Stimulated activated naive B cell treated with anti-CD40 and anti-IgM and Interleukin-4, amounts not matched to agents 10 μg/mL and 1 μg/mL and 100 μg/mL, for 72 hours (primary cell): Measurements from ENCODE around the gene FSTL4.
A peak's percentile ranks its signal among the peaks of the same experiment; 100 is the strongest.

Source experiments
- ATAC-seq, 2 donors: fragments of 150-1000 bp; cut with Tn5 transposase; replicated peaks; 2 replicates each; pipeline ENCODE4 v1.10.0; 2021; ENCODE audit warnings: moderate library complexity in 1 of 2
- DNase-seq: peaks from one replicate; pipeline ENCODE4 v3.0.0; 2021
- H3K27ac Mint-ChIP-seq: one replicate; pipeline ENCODE4 v1.8.0; 2022; ENCODE audit warnings: mild to moderate bottlenecking, mixed read lengths
- H3K27me3 Mint-ChIP-seq, 2 donors: one replicate each; pipeline ENCODE4 v1.8.0; 2022; ENCODE audit warnings: mixed read lengths in 2 of 2
- H3K36me3 Mint-ChIP-seq, 2 donors: one replicate each; pipeline ENCODE4 v1.8.0; 2022; ENCODE audit warnings: mixed read lengths in 2 of 2, mild to moderate bottlenecking in 1 of 2
- H3K4me1 Mint-ChIP-seq, 2 donors: one replicate each; pipeline ENCODE4 v1.8.0; 2022; ENCODE audit warnings: mixed read lengths in 2 of 2, mild to moderate bottlenecking in 1 of 2
- H3K4me3 Mint-ChIP-seq, 2 donors: one replicate each; pipeline ENCODE4 v1.8.0; 2022; ENCODE audit warnings: mild to moderate bottlenecking in 2 of 2, mixed read lengths in 2 of 2, moderate library complexity in 1 of 2
- H3K9me3 Mint-ChIP-seq, 2 donors: one replicate each; pipeline ENCODE4 v1.8.0; 2022; ENCODE audit warnings: mixed read lengths in 2 of 2, mild to moderate bottlenecking in 1 of 2

FSTL4 gene

GRCh38 chr5:133480866-133481265 is 131.5 kb downstream of the FSTL4 start:
- DNase-seq (no peak), ATAC-seq (no peak)
- H3K4me1 Mint-ChIP-seq: no peaks in the 10 kb centered on the region
- H3K27ac Mint-ChIP-seq: no peak overlapping the region
- H3K36me3 Mint-ChIP-seq: peaks cover 4% of the 10 kb centered on the region in 2 donors
- peaks cover 0 to 2% of the 10 kb centered on the region in 2 donors for H3K9me3 Mint-ChIP-seq
- H3K4me3 Mint-ChIP-seq: no peak overlapping the region
- H3K27me3 Mint-ChIP-seq: peaks cover 8 to 13% of the 10 kb centered on the region in 2 donors

GRCh38 chr5:133480366-133480765 is 132.0 kb downstream of the FSTL4 start:
- ATAC-seq (no peak), DNase-seq (no peak)
- no peaks in the 10 kb centered on the region for H3K4me1 Mint-ChIP-seq
- no peak overlapping the region for H3K27ac Mint-ChIP-seq
- peaks cover 4% of the 10 kb centered on the region in 2 donors for H3K36me3 Mint-ChIP-seq
- peaks cover 11 to 16% of the 10 kb centered on the region in 2 donors for H3K27me3 Mint-ChIP-seq
- no peak overlapping the region for H3K4me3 Mint-ChIP-seq
- H3K9me3 Mint-ChIP-seq: peaks cover 0 to 2% of the 10 kb centered on the region in 2 donors

GRCh38 chr5:133478199-133478985 is 133.9 kb downstream of the FSTL4 start:
- Mint-ChIP-seq H3K27me3 (peaks cover 28 to 32% of the 10 kb centered on the region in 2 donors), H3K36me3 (peaks cover 0 to 1% of the 10 kb centered on the region in 2 donors), H3K4me1 (no peaks in the 10 kb centered on the region), H3K9me3 (peaks cover 0 to 2% of the 10 kb centered on the region in 2 donors), H3K4me3 (no peak overlapping the region), H3K27ac (no peak overlapping the region)
- DNase-seq (no peak), ATAC-seq (no peak)

GRCh38 chr5:133475986-133476385 is 136.4 kb downstream of the FSTL4 start:
- no peaks in the 10 kb centered on the region for H3K4me1 Mint-ChIP-seq
- no peaks in the 10 kb centered on the region for H3K36me3 Mint-ChIP-seq
- H3K4me3 Mint-ChIP-seq: no peak overlapping the region
- H3K9me3 Mint-ChIP-seq: no peaks in the 10 kb centered on the region
- no peak overlapping the region for H3K27ac Mint-ChIP-seq
- peaks cover 35% of the 10 kb centered on the region in 2 donors for H3K27me3 Mint-ChIP-seq
- ATAC-seq (no peak), DNase-seq (no peak)

GRCh38 chr5:133474851-133475590 is 137.3 kb downstream of the FSTL4 start:
- ATAC-seq: no peak
- no peak overlapping the region for H3K4me3 Mint-ChIP-seq

GRCh38 chr5:133473291-133473690 is 139.1 kb downstream of the FSTL4 start:
- Mint-ChIP-seq H3K36me3 (no peaks in the 10 kb centered on the region), H3K4me3 (no peak overlapping the region), H3K9me3 (no peaks in the 10 kb centered on the region), H3K27me3 (peaks cover 33 to 35% of the 10 kb centered on the region in 2 donors), H3K4me1 (no peaks in the 10 kb centered on the region), H3K27ac (no peak overlapping the region)
- ATAC-seq (no peak), DNase-seq (no peak)

More at GRCh38 chr5:133474851-133475590, 137.3 kb downstream of the FSTL4 start:
- H3K27ac Mint-ChIP-seq: no peak overlapping the region
- no peak for DNase-seq
- H3K4me1 Mint-ChIP-seq: no peaks in the 10 kb centered on the region
- no peaks in the 10 kb centered on the region for H3K36me3 Mint-ChIP-seq
- peaks cover 35% of the 10 kb centered on the region in 2 donors for H3K27me3 Mint-ChIP-seq
- no peaks in the 10 kb centered on the region for H3K9me3 Mint-ChIP-seq

- Mint-ChIP-seq H3K4me3 (no peak overlapping the region), H3K36me3 (no peaks in the 10 kb centered on the region), H3K27me3 (peaks cover 33 to 35% of the 10 kb centered on the region in 2 donors), H3K27ac (no peak overlapping the region), H3K4me1 (no peaks in the 10 kb centered on the region), H3K9me3 (no peaks in the 10 kb centered on the region)
- DNase-seq (no peak), ATAC-seq (no peak)
Observed at GRCh38 chr5:133472829-133473228, 139.5 kb downstream of the FSTL4 start.

GRCh38 chr5:133471699-133472098 is 140.6 kb downstream of the FSTL4 start:
- Mint-ChIP-seq H3K27me3 (peaks cover 32 to 35% of the 10 kb centered on the region in 2 donors), H3K36me3 (no peaks in the 10 kb centered on the region), H3K4me3 (no peak overlapping the region), H3K4me1 (no peaks in the 10 kb centered on the region), H3K27ac (no peak overlapping the region), H3K9me3 (no peaks in the 10 kb centered on the region)
- ATAC-seq (no peak), DNase-seq (no peak)

GRCh38 chr5:133470841-133471240 is 141.5 kb downstream of the FSTL4 start:
- ATAC-seq: no peak

GRCh38 chr5:133469846-133470245 is 142.5 kb downstream of the FSTL4 start:
- Mint-ChIP-seq H3K36me3 (no peaks in the 10 kb centered on the region), H3K9me3 (no peaks in the 10 kb centered on the region), H3K27me3 (peaks cover 20 to 22% of the 10 kb centered on the region in 2 donors), H3K4me3 (no peak overlapping the region), H3K27ac (no peak overlapping the region), H3K4me1 (no peaks in the 10 kb centered on the region)
- no peak for DNase-seq
- no peak for ATAC-seq

More at GRCh38 chr5:133470841-133471240, 141.5 kb downstream of the FSTL4 start:
- H3K36me3 Mint-ChIP-seq: no peaks in the 10 kb centered on the region
- DNase-seq: no peak
- H3K4me1 Mint-ChIP-seq: no peaks in the 10 kb centered on the region
- no peaks in the 10 kb centered on the region for H3K9me3 Mint-ChIP-seq
- peaks cover 27 to 29% of the 10 kb centered on the region in 2 donors for H3K27me3 Mint-ChIP-seq
- H3K27ac Mint-ChIP-seq: no peak overlapping the region
- H3K4me3 Mint-ChIP-seq: no peak overlapping the region

- DNase-seq: no peak
- no peak for ATAC-seq
- Mint-ChIP-seq H3K36me3 (no peaks in the 10 kb centered on the region), H3K27ac (no peak overlapping the region), H3K4me3 (no peak overlapping the region), H3K9me3 (no peaks in the 10 kb centered on the region), H3K27me3 (peaks cover 16% of the 10 kb centered on the region in 2 donors), H3K4me1 (no peaks in the 10 kb centered on the region)
Observed at GRCh38 chr5:133469252-133469651, 143.1 kb downstream of the FSTL4 start.

GRCh38 chr5:133468596-133468995 is 143.7 kb downstream of the FSTL4 start:
- H3K4me1 Mint-ChIP-seq: no peaks in the 10 kb centered on the region
- no peaks in the 10 kb centered on the region for H3K9me3 Mint-ChIP-seq
- no peak overlapping the region for H3K4me3 Mint-ChIP-seq
- peaks cover 9 to 10% of the 10 kb centered on the region in 2 donors for H3K27me3 Mint-ChIP-seq
- H3K36me3 Mint-ChIP-seq: no peaks in the 10 kb centered on the region
- ATAC-seq: no peak
- H3K27ac Mint-ChIP-seq: peak overlapping the region; percentile 14
- no peak for DNase-seq

- DNase-seq: no peak
Observed at GRCh38 chr5:133467826-133468463, 144.4 kb downstream of the FSTL4 start.

GRCh38 chr5:133467335-133467779 is 145.0 kb downstream of the FSTL4 start:
- Mint-ChIP-seq H3K4me1 (no peaks in the 10 kb centered on the region), H3K4me3 (no peak overlapping the region), H3K9me3 (no peaks in the 10 kb centered on the region), H3K27me3 (peaks cover 0 to 5% of the 10 kb centered on the region in 2 donors), H3K36me3 (no peaks in the 10 kb centered on the region), H3K27ac (no peak overlapping the region)
- DNase-seq (no peak), ATAC-seq (no peak)

More at GRCh38 chr5:133467826-133468463, 144.4 kb downstream of the FSTL4 start:
- no peaks in the 10 kb centered on the region for H3K4me1 Mint-ChIP-seq
- H3K27me3 Mint-ChIP-seq: peaks cover 2 to 5% of the 10 kb centered on the region in 2 donors
- H3K27ac Mint-ChIP-seq: no peak overlapping the region
- ATAC-seq: no peak
- no peak overlapping the region for H3K4me3 Mint-ChIP-seq
- no peaks in the 10 kb centered on the region for H3K36me3 Mint-ChIP-seq
- H3K9me3 Mint-ChIP-seq: no peaks in the 10 kb centered on the region
